Amniotic epithelial cell (primary cell): ENCODE data around the gene PDZRN4.
A peak's percentile ranks its signal among the peaks of the same experiment; 100 is the strongest.
"Not testable (repeated sequence)": the region's sequence is repeated elsewhere in the genome, so short reads cannot be mapped to it uniquely, and the experiment has no call there.

ENCODE experiments used
- DNase-seq: peaks from one replicate; pipeline ENCODE4 v3.0.0-alpha.2; 2010; ENCODE audit warnings: low read depth

PDZRN4 gene

DNA sequence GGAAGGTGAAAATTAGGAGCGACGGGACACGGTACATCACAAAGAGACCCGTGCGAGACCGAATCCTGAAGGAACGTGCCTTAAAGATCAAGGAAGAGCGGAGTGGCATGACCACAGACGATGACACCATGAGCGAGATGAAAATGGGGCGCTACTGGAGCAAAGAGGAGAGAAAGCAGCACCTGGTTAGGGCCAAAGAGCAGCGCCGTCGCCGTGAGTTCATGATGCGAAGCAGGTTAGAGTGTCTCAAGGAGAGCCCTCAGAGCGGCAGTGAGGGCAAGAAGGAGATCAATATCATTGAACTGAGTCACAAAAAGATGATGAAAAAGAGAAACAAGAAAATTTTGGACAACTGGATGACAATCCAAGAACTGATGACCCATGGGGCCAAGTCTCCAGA, 385.3 kb downstream of the PDZRN4 start:
- DNase-seq = no peak

DNA sequence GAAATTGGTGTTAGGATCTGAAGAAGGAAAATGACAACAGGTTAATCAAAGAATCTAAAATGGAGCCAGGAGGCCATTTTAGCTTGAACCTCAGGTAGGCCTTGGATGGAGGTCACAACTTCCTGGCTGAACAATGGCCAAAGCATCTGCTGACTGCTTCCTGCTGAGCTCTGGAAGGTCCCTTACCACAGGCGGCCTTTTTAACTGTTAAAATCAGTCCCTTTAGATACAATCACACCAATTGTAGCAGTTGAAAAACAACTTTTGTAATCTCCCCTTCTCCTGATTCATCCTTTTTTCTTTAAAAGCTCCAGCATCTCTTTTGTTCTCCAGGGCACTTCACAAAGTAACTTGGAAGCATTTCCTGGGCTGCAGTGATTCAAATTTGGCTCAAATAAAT, 388.8 kb downstream of the PDZRN4 start:
- no peak for DNase-seq

GRCh38 chr12:41577995-41578394, 389.9 kb downstream of the PDZRN4 start:
- DNase-seq = peak; percentile 12

DNA sequence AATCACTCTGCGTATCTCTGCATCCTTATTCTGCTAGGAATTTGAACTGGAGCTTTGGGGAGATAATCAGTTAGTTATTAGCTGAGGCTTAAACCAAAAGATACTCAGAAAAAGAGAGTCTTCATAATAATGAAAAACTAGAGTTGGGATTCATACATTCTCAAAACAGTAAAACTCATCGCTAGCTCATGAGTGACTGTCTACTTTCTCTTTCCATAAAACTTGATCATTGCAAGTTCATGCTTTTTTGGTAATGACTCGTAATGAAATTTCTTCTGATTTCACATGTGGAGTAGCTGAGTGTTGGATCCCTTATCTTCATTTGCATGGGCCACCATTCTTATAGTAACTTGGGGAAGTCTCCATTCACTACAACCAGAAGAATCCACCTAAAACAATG, 397.7 kb downstream of the PDZRN4 start:
- DNase-seq = no peak

DNA sequence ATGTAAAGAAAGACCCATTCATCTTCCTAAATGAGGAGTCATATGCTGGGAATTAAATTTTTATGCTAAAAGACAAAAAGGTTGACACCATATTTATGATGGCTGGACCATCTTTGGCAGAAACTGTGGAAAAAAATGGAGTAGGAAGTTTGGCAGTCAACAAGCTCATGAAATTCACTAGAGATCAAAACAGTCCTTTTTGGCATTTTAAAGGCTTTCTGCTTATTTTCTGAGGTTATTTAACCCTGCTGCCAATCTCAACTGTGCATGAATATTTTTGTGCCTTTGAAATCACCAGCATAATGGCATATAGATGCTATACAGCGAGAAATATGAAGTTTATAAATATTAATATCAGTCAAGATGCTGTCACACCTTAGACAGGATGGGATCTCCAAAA, 399.5 kb downstream of the PDZRN4 start:
- DNase-seq = no peak

DNA sequence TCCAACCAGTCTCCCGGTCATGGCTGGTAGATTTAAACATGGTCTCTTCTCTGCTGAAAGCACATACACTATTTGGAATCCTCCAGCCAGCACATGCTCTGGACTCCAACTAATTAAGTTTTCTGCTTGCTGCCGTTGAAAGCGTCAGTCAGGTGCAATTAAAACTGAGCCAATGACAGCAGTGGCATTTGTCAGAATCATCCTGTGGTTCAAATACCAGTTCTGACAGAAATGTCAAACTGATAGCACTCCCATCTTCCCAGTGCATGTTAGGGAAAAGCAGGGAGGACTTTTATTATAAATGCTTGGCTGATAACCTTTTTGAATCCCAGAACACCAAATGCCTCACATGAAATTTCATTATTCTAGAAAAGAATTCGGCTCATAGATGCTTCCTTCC, 401.8 kb downstream of the PDZRN4 start:
- no peak for DNase-seq

DNA sequence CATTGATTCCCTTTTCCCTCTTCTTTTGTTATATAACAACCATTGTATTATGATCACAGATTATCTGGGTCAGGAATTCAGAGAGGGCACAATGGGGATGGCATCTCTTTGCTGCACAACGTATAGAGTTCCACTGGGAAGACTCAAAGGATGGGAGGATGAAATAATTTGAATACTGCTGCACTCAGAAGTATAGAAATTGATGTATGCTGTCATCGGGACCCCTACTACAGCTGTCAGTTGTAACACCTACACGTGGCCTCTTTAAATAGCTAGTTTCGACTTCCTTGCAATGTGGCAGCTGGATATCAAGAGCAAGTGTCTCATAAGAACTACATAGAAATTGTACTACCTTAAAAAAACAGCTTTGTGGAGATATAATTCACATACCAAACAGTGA, 408.1 kb downstream of the PDZRN4 start:
- DNase-seq = no peak

DNA sequence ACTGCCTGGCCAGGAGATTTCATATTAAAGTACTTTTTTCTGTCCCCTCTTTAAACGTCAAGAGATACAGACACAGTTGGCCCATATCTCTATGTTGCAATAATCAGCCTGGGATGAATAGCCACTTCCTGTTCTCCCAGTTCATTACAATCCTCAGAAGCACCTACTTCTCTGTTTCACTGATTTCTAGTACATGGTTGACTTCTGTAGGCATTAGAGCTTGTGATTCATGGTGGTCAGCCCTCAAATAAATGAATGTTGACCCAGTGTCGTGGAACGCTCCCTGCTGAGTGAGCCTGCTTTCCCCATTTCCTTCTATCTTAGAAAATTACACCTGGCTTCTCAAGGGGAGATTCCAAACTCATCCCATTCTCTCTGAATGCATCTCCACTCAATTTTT, 416.7 kb downstream of the PDZRN4 start:
- peak; percentile 61 for DNase-seq

- peak; percentile 17 for DNase-seq
Measured at GRCh38 chr12:41605545-41606305, 417.6 kb downstream of the PDZRN4 start.

GRCh38 chr12:41606468-41607445, 418.6 kb downstream of the PDZRN4 start:
- DNase-seq = no peak

GRCh38 chr12:41612892-41613557, 424.9 kb downstream of the PDZRN4 start:
- no peak for DNase-seq

DNA sequence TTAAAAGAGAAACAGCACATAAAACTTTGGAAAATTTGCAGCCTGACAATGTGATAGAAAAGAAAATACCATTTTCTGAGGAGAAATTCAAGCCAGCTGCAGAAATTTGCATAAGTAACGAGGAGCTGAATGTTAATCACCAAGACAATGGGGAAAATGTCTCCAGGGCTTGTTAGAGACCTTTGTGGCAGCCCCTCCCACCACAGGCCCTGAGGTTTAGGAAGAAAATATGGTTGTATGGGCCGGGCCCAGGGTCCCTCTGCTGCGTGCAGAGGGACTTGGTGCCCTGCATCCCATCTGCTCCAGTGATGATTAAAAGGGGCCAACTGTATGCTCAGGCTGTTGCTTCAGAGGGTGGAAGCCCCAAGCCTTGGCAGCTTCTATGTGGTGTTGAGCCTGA, 427.1 kb downstream of the PDZRN4 start:
- DNase-seq = not testable (repeated sequence)

- no peak for DNase-seq
Measured at GRCh38 chr12:41619705-41620104, 431.6 kb downstream of the PDZRN4 start.

GRCh38 chr12:41621291-41621690, 433.2 kb downstream of the PDZRN4 start:
- no peak for DNase-seq
